ENCODE measurements around the gene ELOA.
A peak's percentile ranks its signal among the peaks of the same experiment; 100 is the strongest.

The ELOA gene

GRCh38 chr1:23699280-23700179 lies 43.7 kb upstream of the ELOA start:
- TF ChIP-seq CTCF (IDR thresholded peaks at IDR 0.05; ENCODE audit: control insufficient read depth, extremely low read depth, insufficient read depth), result no peak
- no peak for DNase-seq (ENCODE audit: low read depth)
- H3K4me3 ChIP-seq (ENCODE audit: low read depth, low read length), result no peak overlapping the region

GRCh38 chr1:23701310-23701709 lies 42.0 kb upstream of the ELOA start:
- DNase-seq (ENCODE audit: low read depth), result no peak
- TF ChIP-seq CTCF (IDR thresholded peaks at IDR 0.05; ENCODE audit: control insufficient read depth, extremely low read depth, insufficient read depth), result no peak
- no peak overlapping the region for H3K4me3 ChIP-seq (ENCODE audit: low read depth, low read length)

GRCh38 chr1:23701996-23702395 lies 41.3 kb upstream of the ELOA start:
- no peak overlapping the region for H3K4me3 ChIP-seq (ENCODE audit: low read depth, low read length)
- no peak for DNase-seq (ENCODE audit: low read depth)
- TF ChIP-seq CTCF (IDR thresholded peaks at IDR 0.05; ENCODE audit: control insufficient read depth, extremely low read depth, insufficient read depth), result no peak

GRCh38 chr1:23704834-23705495 lies 38.3 kb upstream of the ELOA start:
- no peak for DNase-seq (ENCODE audit: low read depth)
- TF ChIP-seq CTCF (IDR thresholded peaks at IDR 0.05; ENCODE audit: control insufficient read depth, extremely low read depth, insufficient read depth), result no peak
- H3K4me3 ChIP-seq (ENCODE audit: low read depth, low read length), result no peak overlapping the region

GRCh38 chr1:23709229-23709628 lies 34.0 kb upstream of the ELOA start:
- no peak for TF ChIP-seq CTCF (IDR thresholded peaks at IDR 0.05; ENCODE audit: control insufficient read depth, extremely low read depth, insufficient read depth)
- DNase-seq (ENCODE audit: low read depth), result no peak
- no peak overlapping the region for H3K4me3 ChIP-seq (ENCODE audit: low read depth, low read length)

- no peak overlapping the region for H3K4me3 ChIP-seq (ENCODE audit: low read depth, low read length)
- DNase-seq (ENCODE audit: low read depth), result no peak
- TF ChIP-seq CTCF (IDR thresholded peaks at IDR 0.05; ENCODE audit: control insufficient read depth, extremely low read depth, insufficient read depth), result 0 out of 2 replicates have a peak, but pooled peaks have one; percentile 11
Measured at GRCh38 chr1:23718482-23718881, 24.8 kb upstream of the ELOA start.
